SU-DHL-6 (cell line): ENCODE data around the gene EIF4B.
A peak's percentile ranks its signal among the peaks of the same experiment; 100 is the strongest.

Experiments used
- H2AFZ ChIP-seq: fragments of 200-600 bp; sonication (generic); 2 replicates; pipeline ENCODE4 v1.6.1; 2014; ENCODE audit warnings: low read depth, mild to moderate bottlenecking, moderate library complexity, mixed read lengths, antibody characterized with exemption, low read length; ENCODE audit not compliant: severe bottlenecking
- H3F3A ChIP-seq: fragments of 200-600 bp; shearing (Covaris generic); 2 replicates; pipeline ENCODE4 v1.6.0; 2016; ENCODE audit warnings: antibody characterized with exemption, mild to moderate bottlenecking; ENCODE audit not compliant: insufficient read depth
- H3K27ac ChIP-seq: fragments of 200-600 bp; sonication (generic); 2 replicates; pipeline ENCODE4 v1.5.1; 2016; ENCODE audit warnings: low read depth, mild to moderate bottlenecking, low read length, moderate library complexity, mixed read lengths
- H3K27me3 ChIP-seq: fragments of 200-600 bp; sonication (generic), shearing (Covaris generic); 2 replicates; pipeline ENCODE4 v1.6.0; 2014; ENCODE audit warnings: mild to moderate bottlenecking, low read length
- H3K36me3 ChIP-seq: fragments of 200-600 bp; sonication (generic); 2 replicates; pipeline ENCODE4 v1.6.1; 2014; ENCODE audit warnings: mild to moderate bottlenecking, low read length, mixed read lengths
- H3K4me2 ChIP-seq: fragments of 300-600, 200-600 bp; shearing (Covaris generic), sonication (generic); 2 replicates; pipeline ENCODE4 v1.6.0; 2014; ENCODE audit warnings: low read length, low read depth, mild to moderate bottlenecking; ENCODE audit not compliant: poor library complexity, severe bottlenecking
- H3K4me3 ChIP-seq: fragments of 200-600 bp; sonication (generic); 2 replicates; pipeline ENCODE4 v1.5.1; 2014; ENCODE audit warnings: antibody characterized with exemption, low read length, mild to moderate bottlenecking, mixed read lengths; ENCODE audit not compliant: insufficient read depth, poor library complexity, severe bottlenecking
- H3K79me2 ChIP-seq: fragments of 200-600 bp; sonication (generic); 2 replicates; pipeline ENCODE4 v1.6.1; 2014; ENCODE audit warnings: mild to moderate bottlenecking, low read length, moderate library complexity; ENCODE audit not compliant: insufficient read depth
- H3K9ac ChIP-seq: fragments of 200-600 bp; sonication (generic); 2 replicates; pipeline ENCODE4 v1.7.0; 2014; ENCODE audit warnings: mild to moderate bottlenecking, low read length
- H3K9me2 ChIP-seq: fragments of 200-600 bp; sonication (generic); replicated peaks from 2 replicates; pipeline ENCODE4 v1.6.1; 2014; ENCODE audit warnings: low read length; ENCODE audit not compliant: insufficient read depth
- H3K9me3 ChIP-seq: fragments of 200-600 bp; sonication (generic); 2 replicates; pipeline ENCODE4 v1.6.1; 2014; ENCODE audit warnings: low read length, mixed read lengths; ENCODE audit not compliant: insufficient read depth
- H4K20me1 ChIP-seq: fragments of 200-600 bp; sonication (generic); 2 replicates; pipeline ENCODE4 v1.6.1; 2014; ENCODE audit warnings: low read depth, mild to moderate bottlenecking, antibody characterized with exemption, low read length, moderate library complexity, mixed read lengths
- CTCF ChIP-seq: fragments of 200-600 bp; sonication (generic); IDR thresholded peaks from one replicate; pipeline ENCODE4 v1.5.1; 2017; ENCODE audit warnings: antibody characterized with exemption, mild to moderate bottlenecking, low read length, moderate library complexity; ENCODE audit not compliant: insufficient read depth, poor library complexity, severe bottlenecking
- EZH2phosphoT487 ChIP-seq: fragments of 200-600 bp; sonication (generic), shearing (Covaris generic); conservative IDR thresholded peaks from 2 replicates; pipeline ENCODE4 v1.6.1; 2018; ENCODE audit warnings: mild to moderate bottlenecking, antibody characterized with exemption, low read length, moderate library complexity, mixed read lengths

Gene EIF4B

GRCh38 chr12:52977170-52977569 is 29.1 kb upstream of the EIF4B start:
- no peak overlapping the region for H2AFZ ChIP-seq
- no peak overlapping the region for H3K4me2 ChIP-seq
- no peaks in the 10 kb centered on the region for H4K20me1 ChIP-seq

GRCh38 chr12:52980096-52980649 is 26.1 kb upstream of the EIF4B start:
- no peak overlapping the region for H3K27ac ChIP-seq
- H3K9me3 ChIP-seq: no peaks in the 10 kb centered on the region
- H3K4me3 ChIP-seq: no peak overlapping the region
- no peaks in the 10 kb centered on the region for H4K20me1 ChIP-seq
- no peak overlapping the region for H2AFZ ChIP-seq
- no peak overlapping the region for H3K4me2 ChIP-seq
- H3K79me2 ChIP-seq: no peaks in the 10 kb centered on the region
- no peaks in the 10 kb centered on the region for H3F3A ChIP-seq
- H3K27me3 ChIP-seq: no peaks in the 10 kb centered on the region
- no peaks in the 10 kb centered on the region for H3K9me2 ChIP-seq
- H3K9ac ChIP-seq: no peak overlapping the region
- no peaks in the 10 kb centered on the region for H3K36me3 ChIP-seq
- TF ChIP-seq CTCF (no peak), EZH2phosphoT487 (no peak)

More at GRCh38 chr12:52977170-52977569, 29.1 kb upstream of the EIF4B start:
- no peaks in the 10 kb centered on the region; the same call in 1 of the 2 replicates for H3K27me3 ChIP-seq
- H3F3A ChIP-seq: no peaks in the 10 kb centered on the region
- no peak overlapping the region for H3K4me3 ChIP-seq
- no peaks in the 10 kb centered on the region for H3K36me3 ChIP-seq
- H3K9me2 ChIP-seq: no peaks in the 10 kb centered on the region
- no peaks in the 10 kb centered on the region for H3K9me3 ChIP-seq
- no peak for TF ChIP-seq EZH2phosphoT487
- TF ChIP-seq CTCF: no peak
- no peaks in the 10 kb centered on the region for H3K79me2 ChIP-seq
- no peak overlapping the region for H3K9ac ChIP-seq
- H3K27ac ChIP-seq: no peak overlapping the region

GRCh38 chr12:52980650-52981423 is 25.4 kb upstream of the EIF4B start:
- no peaks in the 10 kb centered on the region for H3K27me3 ChIP-seq
- no peaks in the 10 kb centered on the region for H3K36me3 ChIP-seq
- H3K79me2 ChIP-seq: no peaks in the 10 kb centered on the region
- H3K4me3 ChIP-seq: no peak overlapping the region
- H3K27ac ChIP-seq: no peak overlapping the region
- no peak overlapping the region for H3K4me2 ChIP-seq
- no peak overlapping the region for H2AFZ ChIP-seq
- H3K9me2 ChIP-seq: no peaks in the 10 kb centered on the region
- no peak for TF ChIP-seq EZH2phosphoT487
- peak; percentile 99 for TF ChIP-seq CTCF
- H3K9ac ChIP-seq: no peak overlapping the region
- H3F3A ChIP-seq: no peaks in the 10 kb centered on the region
- no peaks in the 10 kb centered on the region for H3K9me3 ChIP-seq
- H4K20me1 ChIP-seq: no peaks in the 10 kb centered on the region
